C4-2B (cell line): ENCODE measurements around the gene TSSC4.
A peak's percentile ranks its signal among the peaks of the same experiment; 100 is the strongest.

ENCODE experiments used
- H3K27ac ChIP-seq: fragments of 450-650 bp; 2 replicates; pipeline ENCODE4 v1.5.1; 2017
- ZFX ChIP-seq: fragments of 450-650 bp; IDR thresholded peaks from 2 replicates; pipeline ENCODE4 v1.6.1; 2017
- TF ChIP-seq, protein P1 (sequence below): fragments of 450-650 bp; conservative IDR thresholded peaks from 2 replicates; pipeline ENCODE4 v1.5.1; 2017; ENCODE audit warnings: mild to moderate bottlenecking

The TSSC4 gene

DNA sequence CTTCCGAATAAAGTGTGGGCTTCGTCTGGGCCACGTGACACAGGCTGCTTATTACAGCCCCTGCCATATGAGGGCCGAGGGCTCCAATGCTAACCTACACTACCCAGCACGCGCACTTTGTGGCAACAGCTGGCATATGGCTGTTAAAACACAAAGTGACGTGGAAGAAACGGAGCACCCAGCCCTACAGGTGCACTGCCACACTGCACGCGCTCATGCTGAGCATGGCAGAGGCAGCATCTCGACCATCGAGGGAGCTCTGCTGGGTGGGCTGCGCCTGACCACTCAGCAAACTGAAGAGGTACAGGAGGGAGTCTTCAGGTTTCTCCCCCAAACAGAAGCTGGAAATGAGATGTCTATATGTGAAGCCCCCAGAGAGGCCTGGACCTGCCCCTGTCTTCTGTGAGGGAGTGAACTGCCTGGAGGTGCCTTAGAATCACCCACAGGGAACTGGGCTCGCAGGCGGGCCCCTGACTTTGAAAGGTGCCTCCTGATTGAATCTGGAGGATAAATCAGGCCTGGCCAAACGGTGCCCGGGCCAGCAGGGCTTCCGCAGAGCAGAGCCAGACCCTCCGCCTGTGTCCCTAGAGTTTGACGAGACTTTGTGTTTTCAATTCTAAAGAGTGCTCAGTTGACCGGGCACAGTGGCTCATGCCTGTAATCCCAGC, 18.3 kb downstream of the TSSC4 start:
- H3K27ac ChIP-seq = no peak overlapping the region
- TF ChIP-seq, protein P1, sequence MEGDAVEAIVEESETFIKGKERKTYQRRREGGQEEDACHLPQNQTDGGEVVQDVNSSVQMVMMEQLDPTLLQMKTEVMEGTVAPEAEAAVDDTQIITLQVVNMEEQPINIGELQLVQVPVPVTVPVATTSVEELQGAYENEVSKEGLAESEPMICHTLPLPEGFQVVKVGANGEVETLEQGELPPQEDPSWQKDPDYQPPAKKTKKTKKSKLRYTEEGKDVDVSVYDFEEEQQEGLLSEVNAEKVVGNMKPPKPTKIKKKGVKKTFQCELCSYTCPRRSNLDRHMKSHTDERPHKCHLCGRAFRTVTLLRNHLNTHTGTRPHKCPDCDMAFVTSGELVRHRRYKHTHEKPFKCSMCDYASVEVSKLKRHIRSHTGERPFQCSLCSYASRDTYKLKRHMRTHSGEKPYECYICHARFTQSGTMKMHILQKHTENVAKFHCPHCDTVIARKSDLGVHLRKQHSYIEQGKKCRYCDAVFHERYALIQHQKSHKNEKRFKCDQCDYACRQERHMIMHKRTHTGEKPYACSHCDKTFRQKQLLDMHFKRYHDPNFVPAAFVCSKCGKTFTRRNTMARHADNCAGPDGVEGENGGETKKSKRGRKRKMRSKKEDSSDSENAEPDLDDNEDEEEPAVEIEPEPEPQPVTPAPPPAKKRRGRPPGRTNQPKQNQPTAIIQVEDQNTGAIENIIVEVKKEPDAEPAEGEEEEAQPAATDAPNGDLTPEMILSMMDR = no peak
- no peak for TF ChIP-seq ZFX

DNA sequence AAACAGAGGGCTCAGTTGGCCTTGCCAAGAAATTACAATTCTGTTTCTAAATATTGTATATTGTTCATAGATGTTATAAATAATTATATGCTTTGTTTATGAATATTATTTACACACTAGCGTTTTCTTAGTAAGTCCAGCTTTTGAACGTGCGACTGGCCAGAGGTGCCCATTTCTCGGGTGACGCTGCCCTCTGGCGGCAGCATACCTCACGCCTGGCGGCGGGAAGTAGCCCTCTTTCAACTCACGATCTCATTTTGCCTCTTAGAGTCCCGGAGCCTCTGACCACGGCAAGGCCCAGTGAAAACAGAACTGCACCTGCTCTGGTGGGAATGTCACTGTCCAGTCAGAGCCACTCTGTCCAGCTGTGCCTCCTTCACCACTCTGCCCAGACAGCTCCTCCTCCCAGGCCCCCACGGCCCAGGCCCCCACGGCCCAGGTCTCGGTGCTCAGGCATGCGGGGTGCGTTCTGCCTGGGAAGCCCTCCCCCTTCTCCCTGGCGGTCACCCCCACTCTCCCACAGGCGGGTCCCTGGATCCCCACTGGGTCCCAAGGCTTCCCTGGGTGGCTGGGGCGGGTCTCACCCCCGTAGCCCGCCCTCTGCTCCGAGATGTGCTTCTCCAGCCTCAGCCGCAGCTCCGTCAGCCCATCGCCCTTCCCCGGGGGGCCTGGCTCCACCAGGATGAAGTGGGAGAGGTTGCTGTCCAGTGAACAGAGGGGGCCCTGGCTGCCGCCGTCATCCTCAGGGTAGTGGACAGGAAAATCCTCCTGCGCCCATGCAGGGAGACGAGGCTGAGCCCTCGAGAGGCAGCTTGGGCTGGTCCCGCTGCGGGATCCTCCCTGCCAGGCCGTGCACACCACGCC, 19.3 kb downstream of the TSSC4 start:
- TF ChIP-seq, protein P1 = peak; percentile 74
- TF ChIP-seq ZFX = no peak
- no peak overlapping the region for H3K27ac ChIP-seq

DNA sequence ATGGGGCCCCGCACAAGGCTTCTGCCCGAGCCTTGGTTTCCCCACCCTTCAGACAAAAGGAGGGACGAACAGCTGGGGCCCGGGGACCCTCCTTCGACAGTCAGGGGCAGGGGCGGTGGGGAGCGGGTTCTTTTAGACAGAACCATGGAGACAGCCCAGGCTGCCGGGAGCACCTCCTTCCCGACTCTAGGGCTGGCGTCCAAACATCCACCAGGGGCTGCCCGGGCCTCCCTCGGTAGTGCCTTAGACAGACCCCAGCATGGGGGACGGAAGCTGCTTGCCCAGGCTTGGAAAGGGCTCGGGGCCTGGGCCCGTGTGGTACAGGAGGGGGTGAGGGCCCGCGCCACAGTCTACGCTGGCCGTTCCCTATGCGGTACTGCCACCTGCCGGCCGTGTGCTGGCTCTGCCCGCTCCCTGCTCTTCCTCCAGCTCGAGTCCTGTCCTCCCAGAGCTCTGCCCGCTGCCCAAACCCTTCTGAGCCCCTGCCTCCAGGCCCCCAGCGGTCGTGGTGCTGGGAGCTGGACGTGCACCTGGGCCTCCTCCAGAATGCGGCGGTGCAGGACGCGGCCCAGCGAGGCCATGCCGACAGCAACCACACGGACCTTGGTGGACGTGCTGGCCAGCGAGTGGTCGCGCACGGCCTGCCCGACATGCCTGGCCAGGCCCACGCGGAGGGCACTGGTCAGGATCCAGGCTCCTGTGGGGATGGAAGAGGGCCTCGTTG, 20.1 kb downstream of the TSSC4 start:
- TF ChIP-seq, protein P1 = peak; percentile 93
- no peak for TF ChIP-seq ZFX
- no peak overlapping the region for H3K27ac ChIP-seq

DNA sequence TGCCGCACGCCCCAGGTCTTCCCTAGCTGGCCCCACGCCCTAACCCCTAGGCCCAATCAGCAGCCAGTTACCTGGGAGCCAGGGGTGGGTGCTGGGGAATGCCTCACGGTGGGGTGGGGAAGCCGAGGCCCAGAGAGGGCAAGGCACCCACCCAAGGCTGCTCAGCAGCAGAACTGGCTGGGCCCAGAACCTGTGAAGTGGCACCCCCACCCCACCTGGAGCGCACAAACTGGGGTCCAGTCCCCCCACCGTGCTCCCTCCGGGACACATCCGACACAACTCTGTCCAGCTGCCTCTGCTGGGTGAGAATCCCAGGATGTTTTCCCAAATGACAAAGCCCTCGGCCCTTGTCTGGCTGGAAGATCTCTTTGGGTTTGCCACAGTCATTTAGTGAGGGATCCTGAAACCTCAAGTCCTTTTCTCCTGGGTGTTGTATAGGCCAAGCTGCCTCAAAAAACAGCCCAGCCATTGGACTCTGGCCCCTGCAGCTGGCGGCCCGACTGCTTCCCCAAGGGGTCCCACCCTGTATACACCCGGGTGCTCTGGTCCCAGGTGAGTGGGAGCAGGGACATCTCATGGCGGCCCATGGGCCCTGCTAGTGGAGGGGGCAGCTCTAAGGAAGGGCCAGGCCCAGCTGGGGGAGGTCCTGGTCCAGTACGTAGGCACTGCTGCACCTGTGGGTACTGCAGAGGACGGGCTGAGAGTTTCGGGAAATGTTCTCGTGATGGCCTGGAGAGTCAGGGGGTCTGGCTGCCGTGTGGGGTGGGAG, 20.9 kb downstream of the TSSC4 start:
- TF ChIP-seq, protein P1 = no peak
- no peak for TF ChIP-seq ZFX
- no peak overlapping the region for H3K27ac ChIP-seq

DNA sequence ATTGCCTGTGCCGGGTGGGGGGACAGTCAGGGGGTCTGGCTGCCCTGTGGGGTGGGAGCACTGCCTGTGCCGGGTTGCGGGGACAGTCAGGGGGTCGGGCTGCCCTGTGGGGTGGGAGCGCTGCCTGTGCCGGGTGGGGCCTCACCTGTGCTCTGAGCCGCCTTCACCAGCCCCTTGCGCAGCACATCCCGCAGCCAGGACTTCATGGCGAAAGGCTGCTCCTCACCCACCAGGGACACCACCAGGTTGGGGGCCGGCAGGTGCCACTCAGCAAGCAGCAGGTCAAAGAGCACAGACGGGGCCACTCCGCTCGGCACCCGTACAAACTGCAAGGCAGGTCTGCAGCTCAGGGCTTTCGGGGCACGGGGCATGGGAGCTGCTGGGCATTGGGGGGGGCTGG, 21.4 kb downstream of the TSSC4 start:
- no peak for TF ChIP-seq ZFX
- TF ChIP-seq, protein P1 = no peak
- H3K27ac ChIP-seq = no peak overlapping the region

DNA sequence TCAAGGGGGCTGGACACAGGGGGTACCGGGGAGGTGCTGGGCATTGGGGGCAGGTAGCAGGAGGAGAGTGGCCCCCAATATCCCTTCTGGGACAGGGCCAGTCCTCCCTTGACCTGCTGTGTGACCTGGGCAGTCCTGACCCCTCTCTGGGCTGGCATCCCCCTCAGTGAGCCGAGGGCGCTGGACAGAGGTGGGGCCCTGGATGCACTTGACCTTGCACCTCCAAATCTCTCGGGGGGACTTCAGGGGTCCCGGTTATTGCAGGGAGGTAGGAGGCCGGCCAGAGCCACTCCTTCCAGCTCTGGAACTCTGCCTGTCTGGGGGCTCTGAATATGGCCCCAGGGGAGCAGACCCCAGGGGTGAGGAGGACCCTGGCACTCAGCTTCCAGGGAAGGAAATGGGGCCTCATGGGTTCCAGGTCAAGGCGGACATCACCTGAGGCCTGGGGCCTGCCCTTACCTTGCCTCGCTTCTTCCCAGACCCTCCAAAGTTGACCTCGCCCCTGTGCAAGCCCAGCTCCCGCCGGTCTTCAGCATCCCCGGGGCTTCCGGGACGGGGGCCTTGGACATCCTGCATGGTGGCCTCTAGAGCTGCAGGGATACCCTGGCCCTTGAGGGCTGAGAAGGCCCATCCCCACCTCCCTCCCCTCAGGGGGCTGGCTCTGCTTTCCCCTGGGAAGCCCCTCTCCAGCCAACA, 22.1 kb downstream of the TSSC4 start:
- no peak overlapping the region for H3K27ac ChIP-seq
- no peak for TF ChIP-seq ZFX
- TF ChIP-seq, protein P1 = no peak
